Central memory CD4-positive, alpha-beta T cell (primary cell): ENCODE measurements around the gene FAM131C.

Source experiments
- DNase-seq: peaks from one replicate; pipeline ENCODE4 v3.0.0; 2022

Gene FAM131C

GRCh38 chr1:16099412-16099811 is 26.0 kb upstream of the FAM131C start:
- no peak for DNase-seq

- no peak for DNase-seq
Observed at GRCh38 chr1:16095447-16095846, 22.0 kb upstream of the FAM131C start.

DNA sequence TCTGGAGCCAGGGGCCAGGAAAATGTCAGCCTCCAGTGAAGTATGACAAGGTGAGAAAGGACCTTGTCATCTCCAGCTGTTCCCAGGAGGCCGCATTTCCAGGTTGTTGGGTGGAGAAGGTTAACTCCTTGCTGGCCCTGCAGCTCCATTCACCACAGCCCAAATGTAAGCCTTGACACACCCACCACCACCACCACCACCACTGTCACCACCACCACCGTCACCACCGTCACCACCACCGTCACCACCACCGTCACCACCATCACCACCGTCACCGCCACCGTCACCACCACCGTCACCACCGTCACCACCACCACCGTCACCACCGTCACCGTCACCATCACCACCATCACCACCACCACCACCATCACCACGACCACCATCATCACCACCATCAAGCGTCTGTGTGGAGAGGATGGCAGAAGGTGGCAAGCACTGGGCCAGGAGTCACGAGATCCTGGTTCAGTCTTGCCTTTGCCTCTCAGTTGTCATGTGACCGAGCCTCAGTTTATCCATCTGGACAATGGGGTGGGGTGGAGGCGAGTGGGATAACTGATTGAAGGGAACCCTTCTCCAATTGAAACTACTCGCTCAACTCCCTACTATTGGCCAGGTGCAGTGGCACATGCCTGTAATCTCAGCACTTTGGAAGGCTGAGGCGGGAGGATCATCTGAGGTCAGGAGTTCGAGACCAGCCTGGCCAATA is 21.2 kb upstream of the FAM131C start:
- DNase-seq = no peak

- no peak for DNase-seq
Observed at GRCh38 chr1:16093611-16094010, 20.2 kb upstream of the FAM131C start.

GRCh38 chr1:16092923-16093511 is 19.6 kb upstream of the FAM131C start:
- DNase-seq = no peak

DNA sequence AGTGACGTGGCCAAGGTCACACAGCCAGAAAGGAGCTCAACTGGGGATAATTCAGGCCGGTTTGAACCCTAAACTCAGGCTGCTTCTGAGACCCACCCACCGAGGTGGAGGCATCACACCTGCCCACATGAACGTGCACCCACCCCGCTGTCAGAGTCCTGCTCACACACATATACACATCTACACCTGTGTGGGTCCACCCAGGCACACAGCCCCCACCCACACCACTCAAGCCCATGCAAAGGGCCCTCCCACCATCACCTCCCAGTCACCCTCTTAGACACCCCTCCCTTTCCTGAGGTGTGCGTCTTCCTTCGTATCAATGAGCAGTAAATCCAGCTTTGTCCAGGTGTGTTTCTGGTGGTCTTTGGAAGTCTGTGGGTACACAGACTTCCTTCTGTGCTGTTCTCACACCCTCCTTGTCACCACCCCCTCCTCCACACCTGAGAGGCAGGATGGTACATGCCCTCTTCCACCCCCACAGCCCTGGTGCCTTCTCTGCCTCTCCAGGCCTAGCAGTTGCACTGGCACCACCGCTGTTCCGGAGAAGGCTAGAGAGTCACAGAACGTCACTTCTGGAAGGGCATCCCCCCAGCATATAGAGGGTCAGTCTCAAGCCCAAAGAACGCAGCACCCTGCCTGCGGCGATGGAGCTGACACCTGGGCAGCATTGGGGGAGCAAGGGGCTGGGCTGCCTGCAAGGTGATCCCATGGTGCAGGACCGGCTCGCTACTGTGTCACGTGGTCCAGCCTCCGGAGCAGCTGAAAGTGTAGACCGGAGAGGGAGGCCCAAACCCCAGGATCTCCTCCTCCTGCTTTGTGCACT is 18.9 kb upstream of the FAM131C start:
- no peak for DNase-seq

DNA sequence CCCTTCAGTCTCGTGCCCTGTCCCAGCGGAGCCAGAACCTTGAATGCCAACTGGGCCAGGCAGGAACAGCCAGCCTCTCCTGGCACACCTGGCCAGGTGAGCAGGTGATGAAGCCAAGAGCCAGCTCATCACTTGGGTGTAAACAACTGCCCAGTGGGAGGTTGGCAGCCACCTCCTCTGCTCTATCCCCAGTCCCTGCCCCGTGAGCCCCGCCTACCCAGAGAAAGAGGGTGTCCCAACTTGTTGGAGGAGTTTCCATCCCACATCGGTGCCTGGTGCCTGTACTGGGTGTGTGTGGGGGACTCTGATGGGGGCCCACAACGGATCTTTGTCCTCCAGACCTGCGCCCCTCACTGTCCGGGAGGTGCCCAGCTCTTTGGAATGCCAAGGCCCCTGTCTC is 17.8 kb upstream of the FAM131C start:
- DNase-seq = no peak

- DNase-seq = no peak
Observed at GRCh38 chr1:16090076-16090826, 16.8 kb upstream of the FAM131C start.

DNA sequence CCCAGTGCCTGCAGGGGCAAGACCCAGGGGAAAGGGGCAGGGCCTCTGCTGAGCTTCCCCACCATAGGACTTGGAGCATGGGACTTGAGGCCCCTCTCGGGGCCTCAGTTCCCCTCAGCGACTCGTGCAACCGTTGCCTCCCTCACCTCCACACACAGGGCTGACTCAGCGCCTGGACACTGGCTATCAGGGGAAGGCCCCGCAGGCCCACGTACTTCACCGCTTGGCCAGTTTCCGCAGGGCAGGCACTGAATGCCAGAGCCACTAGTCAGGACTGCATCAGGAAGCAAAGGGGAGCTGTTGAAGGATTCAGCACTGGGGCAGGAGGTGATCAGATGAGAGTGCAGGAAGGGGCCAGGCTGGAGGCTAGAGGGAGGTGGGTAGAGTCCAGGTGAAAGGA is 15.5 kb upstream of the FAM131C start:
- DNase-seq = no peak

DNA sequence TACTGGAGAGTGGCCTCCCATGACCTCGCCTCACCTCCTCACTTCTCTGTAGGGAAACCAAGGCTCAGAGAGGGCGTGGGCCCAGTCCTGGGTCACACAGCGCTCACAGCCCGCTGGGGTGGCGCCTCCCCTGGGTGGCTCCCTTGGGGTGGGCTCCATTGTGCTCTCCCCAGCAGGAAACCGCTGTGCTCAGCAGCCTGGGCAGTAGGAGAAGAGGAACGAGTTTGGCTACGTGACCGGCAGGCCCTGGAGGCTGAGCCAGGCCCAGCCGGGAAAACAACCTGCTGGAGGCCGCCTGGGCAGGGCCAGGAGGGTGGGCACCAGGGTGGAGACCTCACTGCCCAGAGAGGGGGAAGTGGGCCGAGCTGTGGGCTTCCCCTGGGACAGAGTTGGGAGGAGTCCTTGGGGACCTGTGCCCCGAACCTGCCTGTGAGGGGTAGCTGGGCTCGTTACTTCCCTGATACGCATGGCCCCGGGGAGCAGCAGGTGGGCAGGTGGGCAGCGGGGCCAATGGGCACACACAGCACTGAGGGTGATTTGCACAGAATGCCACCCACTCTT is 15.0 kb upstream of the FAM131C start:
- no peak for DNase-seq

- DNase-seq = no peak
Observed at GRCh38 chr1:16087733-16088132, 14.3 kb upstream of the FAM131C start.

DNA sequence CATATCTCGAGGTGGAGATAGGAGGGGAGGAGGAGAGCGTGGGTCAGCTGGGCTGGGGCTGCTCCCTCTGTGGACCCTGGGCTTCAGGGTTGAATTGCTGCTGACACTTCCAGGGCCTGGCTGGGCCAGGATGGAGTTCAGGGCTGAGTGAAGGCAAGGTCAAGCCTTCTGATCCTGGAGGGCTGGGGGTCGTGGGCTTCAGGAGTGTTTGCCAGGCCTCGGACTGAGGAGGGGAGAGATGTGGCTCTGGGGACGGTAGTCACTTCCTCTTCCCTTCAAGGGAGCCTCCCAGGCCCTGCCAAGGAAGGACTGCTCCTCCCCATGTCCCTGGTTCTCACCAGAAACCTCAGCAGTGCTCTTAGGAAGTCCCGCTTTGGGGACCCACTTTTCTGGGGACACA is 12.1 kb upstream of the FAM131C start:
- no peak for DNase-seq

DNA sequence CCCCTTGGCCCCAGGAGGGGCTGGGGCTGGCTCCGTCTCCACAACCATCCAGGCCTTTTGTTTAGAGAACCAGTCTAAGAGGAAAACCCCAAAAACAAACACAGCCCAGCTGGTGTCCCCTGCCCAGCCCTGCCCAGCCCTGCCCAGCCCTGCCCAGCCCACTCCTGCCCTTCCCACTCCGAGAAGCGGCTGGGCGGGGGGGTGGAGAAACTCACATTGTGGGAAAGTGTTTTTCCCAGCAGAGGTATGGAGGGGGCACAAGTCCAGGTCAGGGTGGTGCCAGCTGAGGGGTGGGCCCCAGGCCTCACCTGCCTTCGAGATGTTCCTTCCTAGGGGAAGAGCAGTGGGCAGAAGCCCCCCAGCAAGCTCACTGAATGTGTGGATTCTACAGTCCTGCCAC is 10.0 kb upstream of the FAM131C start:
- DNase-seq = no peak

DNA sequence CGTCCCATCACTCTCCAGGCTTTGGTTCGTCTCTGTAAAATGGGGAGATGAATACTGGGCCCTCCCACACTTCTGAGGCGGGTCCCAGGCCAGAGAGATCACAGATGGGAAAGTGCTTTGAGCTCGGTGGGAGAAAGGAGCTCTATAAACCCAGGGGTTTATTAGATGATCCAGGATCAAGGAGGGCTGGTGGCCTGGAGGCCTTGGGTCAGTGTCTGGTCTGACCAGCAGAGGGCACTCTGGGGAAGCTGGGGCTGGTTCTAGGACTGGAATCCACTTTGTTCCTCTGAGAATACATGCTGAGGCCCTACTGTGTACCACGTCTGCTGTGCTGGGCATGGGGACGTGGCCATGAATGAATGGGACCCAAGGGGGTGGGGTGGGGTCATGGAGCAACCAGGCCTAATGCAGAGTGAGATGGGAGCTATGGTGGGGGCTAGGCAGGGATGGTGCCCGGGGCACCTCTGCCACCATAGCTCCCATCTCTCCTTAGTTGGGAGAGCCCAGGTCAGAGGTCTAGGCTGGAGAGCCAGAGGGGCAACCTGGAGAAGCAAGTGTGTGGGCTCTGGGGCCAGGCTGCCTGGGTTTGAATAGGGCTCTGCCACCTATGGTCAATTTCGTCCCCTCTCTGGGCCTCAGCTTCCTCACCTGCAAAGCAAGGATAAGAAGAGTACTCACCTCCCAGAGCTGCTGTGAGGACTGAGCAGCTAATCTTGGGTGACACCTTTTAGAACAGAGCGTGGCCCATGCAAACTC is 9.0 kb upstream of the FAM131C start:
- DNase-seq = peak; percentile 33

DNA sequence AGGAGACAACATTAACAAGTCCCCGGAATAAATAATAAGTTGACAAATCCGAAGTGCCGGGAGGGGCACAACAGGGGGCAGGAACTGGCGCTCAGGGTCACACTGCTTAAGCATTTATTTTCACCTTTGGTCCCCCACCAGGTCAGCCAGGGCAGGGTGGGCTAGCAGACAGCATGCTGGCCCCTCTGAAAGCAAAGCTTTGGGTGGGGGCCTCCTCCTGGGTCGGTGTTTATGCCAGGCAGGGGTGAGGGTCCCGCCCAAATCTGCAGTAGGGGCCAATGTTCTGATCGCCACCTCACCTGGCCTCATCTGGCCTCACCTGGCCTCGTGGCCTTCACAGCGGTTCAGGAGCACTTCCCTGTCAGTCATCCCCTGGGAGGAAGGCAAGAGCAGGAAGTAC is 8.2 kb upstream of the FAM131C start:
- DNase-seq = no peak

DNA sequence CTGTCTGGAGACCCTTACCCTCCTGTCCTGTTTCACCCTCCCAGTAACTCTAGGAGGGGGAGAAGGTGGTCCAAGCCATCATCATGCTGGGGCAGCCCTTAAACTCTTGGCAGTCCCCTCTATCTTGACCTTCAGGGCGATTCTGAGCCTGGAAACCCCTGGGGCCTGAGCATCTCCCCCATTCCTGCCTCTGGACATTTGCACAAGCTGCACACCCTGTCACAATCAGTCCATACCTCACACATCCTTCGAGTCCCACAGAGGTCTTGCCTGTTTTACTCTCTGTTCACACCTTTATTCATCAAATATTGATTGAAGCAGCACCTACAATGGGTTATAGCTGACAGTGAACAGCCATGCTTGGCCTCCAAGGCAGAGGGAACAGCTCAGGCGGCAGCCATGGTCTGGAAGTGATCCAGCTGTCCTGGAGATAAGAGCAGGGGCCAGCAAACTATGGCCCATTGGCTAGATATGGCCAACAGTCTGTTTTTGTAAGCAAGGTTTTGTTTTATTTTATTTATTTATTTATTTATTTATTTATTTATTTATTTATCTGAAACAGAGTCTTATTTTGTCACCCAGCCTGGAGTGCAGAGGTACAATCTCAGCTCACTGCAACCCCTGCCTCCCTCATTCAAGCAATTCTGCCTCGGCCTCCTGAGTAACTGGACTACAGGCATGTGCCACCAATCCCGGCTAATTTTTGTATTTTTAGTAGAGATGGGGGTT is 7.1 kb upstream of the FAM131C start:
- DNase-seq = no peak

DNA sequence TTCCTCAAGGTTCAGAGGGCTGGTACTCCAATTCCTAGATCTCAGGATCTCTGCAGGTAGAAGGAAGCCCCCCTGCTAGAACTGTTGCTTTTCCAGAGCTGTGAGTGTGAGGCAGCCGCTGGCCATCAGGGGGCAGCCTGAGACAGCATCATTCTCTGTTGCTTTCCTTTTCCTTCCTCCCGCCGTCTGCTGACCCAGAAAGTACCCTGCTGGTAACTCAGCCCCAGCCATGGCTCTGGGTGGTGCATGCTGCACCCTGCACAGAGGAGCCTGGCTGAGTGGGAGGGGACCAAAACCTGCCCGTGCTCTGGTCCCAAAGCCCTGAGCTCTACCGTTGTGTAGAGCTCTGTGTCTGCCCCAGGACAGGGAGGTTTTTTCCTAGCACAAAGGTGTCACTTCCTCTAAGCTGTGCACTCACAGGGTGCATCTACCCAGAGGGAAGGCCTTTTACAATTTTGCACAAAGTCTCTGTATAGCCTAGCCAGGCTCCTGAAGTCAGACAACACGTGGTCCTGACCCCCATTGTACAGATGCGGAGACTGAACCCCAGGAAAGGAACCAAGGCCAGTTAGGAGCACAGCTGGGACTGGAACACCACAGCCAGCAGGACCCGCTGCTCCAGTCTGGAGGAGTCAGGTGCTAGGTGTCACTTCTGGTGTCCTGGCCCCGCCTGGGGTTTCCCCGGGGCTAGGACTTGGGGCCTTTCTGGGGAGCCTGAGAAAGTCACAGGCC is 5.6 kb upstream of the FAM131C start:
- DNase-seq = peak; percentile 59

GRCh38 chr1:16077406-16078245 is 4.2 kb upstream of the FAM131C start:
- DNase-seq = no peak

DNA sequence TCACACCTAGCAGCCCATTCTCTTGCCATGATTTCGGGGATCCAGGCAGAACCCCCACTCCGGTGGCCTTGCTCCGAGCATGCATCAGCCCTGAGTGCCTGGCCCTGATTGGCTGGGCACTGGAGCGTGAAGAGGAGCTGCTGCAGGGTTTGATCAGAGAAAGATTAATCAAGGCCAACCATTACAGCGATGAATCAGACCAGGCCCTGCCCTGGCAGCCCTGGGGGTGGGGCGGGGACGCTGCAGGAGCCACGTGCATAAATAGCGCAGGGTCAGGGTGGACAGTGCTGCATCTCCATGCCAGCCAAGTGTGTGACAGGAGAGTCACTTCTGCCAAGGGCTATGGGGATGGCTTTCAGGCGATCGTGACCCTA is 3.4 kb upstream of the FAM131C start:
- no peak for DNase-seq
